Keratinocyte (primary cell): ENCODE measurements around the gene TTC28.

Experiments used
- EZH2 ChIP-seq: IDR thresholded peaks from one replicate; pipeline ENCODE4 v1.6.1; 2012; ENCODE audit warnings: inconsistent platforms, mild to moderate bottlenecking, low read length, moderate library complexity
- TF ChIP-seq, protein P1 (sequence below), 3 experiments: IDR thresholded peaks in 1 of 3; conservative IDR thresholded peaks in 1 of 3; optimal IDR thresholded peaks in 1 of 3; 2 replicates in 2 of 3; 3 replicates in 1 of 3; pipeline versions ENCODE3 to v1.5.1; 2011; ENCODE audit warnings: low read length in 3 of 3, mild to moderate bottlenecking in 3 of 3, moderate library complexity in 2 of 3, control low read depth in 1 of 3, inconsistent platforms in 1 of 3; ENCODE audit not compliant: insufficient read depth in 2 of 3; ENCODE audit errors: extremely low read depth in 1 of 3

DNA sequence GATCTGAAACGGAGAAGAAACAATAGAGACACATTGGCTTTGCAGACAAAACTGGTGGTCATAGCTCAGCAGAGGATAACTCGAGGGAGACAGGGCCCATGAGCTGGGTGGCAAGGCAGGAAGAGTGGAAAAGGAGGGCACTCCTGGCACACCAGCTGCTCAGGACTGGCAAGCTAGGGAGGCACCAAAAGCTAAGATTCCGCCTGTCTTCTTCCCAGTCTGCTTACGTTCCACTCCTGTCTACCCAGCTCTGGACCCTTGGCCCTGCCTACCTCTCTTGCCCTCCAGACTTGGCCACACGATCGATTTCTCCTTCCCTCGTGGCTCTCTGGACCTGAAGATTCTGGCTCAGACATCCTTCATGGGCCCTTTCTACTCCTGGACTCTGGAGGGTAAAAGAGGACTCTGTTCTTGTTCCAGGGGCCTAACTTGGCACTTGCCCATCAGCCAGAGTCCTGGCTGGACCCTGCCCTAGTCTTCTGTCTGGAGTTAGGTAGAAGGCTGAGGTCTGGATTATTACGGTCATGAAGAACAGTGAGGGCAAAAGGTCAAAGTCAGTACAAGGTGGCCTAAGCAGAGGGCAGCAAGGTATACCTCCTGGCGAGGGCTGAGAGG lies 645.4 kb downstream of the TTC28 start:
- TF ChIP-seq, protein P1, sequence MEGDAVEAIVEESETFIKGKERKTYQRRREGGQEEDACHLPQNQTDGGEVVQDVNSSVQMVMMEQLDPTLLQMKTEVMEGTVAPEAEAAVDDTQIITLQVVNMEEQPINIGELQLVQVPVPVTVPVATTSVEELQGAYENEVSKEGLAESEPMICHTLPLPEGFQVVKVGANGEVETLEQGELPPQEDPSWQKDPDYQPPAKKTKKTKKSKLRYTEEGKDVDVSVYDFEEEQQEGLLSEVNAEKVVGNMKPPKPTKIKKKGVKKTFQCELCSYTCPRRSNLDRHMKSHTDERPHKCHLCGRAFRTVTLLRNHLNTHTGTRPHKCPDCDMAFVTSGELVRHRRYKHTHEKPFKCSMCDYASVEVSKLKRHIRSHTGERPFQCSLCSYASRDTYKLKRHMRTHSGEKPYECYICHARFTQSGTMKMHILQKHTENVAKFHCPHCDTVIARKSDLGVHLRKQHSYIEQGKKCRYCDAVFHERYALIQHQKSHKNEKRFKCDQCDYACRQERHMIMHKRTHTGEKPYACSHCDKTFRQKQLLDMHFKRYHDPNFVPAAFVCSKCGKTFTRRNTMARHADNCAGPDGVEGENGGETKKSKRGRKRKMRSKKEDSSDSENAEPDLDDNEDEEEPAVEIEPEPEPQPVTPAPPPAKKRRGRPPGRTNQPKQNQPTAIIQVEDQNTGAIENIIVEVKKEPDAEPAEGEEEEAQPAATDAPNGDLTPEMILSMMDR (optimal IDR thresholded peaks at IDR 0.05 in 1 of 3, IDR thresholded peaks at IDR 0.05 in 1 of 3, conservative IDR thresholded peaks at IDR 0.05 in 1 of 3; ENCODE audit: extremely low read depth in 1 of 3, insufficient read depth in 2 of 3, low read length in 3 of 3), result no peak
- TF ChIP-seq EZH2, result no peak
